ENCODE data around the gene MYO1A.
A peak's percentile ranks its signal among the peaks of the same experiment; 100 is the strongest.

MYO1A gene

GRCh38 chr12:57012600-57013465 is 37.1 kb downstream of the MYO1A start:
- DNase-seq, result no peak

GRCh38 chr12:57011438-57012424 is 38.2 kb downstream of the MYO1A start:
- no peak for DNase-seq

- no peak for DNase-seq
These were observed 39.2 kb downstream of the MYO1A start for GRCh38 chr12:57010627-57011247.

GRCh38 chr12:57009949-57010626 is 39.8 kb downstream of the MYO1A start:
- DNase-seq, result no peak

DNA sequence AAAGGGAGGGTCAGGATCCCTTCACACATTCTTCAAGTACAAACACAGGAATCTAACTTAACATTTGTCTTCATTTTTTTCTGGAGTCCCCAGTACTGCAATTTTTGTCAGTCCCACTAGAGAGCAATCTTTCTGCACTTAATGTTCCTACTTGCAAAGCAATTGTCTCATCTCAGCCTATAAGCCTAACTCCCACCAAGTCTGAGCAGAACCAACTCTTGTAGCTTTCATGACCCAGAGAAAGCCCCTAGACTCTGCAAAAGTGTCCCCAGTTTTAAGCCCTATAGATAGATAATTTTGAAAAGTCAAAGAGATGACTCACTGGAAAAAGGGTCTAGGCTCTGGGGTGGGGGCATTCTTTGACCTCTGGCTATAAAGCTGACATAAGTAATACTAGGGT is 41.8 kb downstream of the MYO1A start:
- peak; percentile 3 for DNase-seq

DNA sequence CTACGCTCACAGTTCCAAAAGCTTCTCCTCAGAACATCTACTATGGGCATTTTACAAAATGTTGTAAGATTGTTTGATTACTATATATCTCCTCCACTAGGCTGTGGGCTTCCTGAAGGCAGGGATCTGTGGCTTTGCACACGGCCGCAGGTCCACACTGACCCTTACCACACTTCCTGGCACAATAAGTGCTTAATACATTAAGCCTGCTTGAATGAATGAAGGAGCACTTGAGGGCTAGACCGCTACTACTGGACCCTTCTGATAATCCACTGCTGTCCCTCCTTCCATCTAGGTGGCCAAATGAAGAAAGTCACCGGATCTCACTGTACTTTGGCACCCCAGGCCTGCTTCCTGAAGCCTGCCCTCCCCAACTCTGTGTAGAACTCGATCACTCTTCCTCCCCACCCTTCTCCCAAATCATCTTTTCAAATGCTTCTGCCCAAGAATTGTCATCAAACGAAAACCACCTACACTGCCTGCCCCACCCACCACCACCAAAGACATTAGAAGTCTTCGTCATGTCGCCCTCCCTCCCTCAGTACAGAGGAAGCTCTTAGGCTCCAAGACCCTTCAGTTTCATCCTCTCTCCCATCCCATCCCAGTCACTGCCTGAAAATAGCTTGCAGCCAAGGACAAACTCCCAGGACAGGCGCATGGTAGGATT is 43.0 kb downstream of the MYO1A start:
- DNase-seq, result no peak

- peak; percentile 12 for DNase-seq
These were observed 43.7 kb downstream of the MYO1A start, which contains the start of gene ZBTB39 for GRCh38 chr12:57005980-57006808. Gene ZBTB39 (minus strand): TSS chr12:57006546. CDS start chr12:57004917, 1,629 bp downstream.

DNA sequence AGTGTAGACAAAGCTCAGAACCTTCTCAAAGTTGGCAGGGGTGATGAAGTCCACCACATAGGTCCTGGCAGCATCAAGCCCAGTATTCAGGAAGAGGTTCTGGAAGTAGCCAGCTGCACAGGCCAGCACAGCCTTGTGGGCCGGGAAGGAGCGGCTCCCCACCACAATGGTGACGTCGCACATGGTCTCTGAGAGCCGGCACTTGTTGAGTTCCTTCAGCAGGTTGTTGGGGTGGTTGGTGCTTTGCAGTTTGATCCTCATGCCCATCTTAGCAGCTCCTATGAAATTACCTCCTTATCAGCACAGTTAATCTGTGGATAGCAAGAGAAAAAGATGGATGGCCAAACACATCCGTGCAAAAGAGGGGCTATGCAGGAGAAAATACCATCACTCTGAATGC is 45.3 kb downstream of the MYO1A start:
- DNase-seq, result no peak

GRCh38 chr12:57003395-57003794 is 46.5 kb downstream of the MYO1A start:
- no peak for DNase-seq

DNA sequence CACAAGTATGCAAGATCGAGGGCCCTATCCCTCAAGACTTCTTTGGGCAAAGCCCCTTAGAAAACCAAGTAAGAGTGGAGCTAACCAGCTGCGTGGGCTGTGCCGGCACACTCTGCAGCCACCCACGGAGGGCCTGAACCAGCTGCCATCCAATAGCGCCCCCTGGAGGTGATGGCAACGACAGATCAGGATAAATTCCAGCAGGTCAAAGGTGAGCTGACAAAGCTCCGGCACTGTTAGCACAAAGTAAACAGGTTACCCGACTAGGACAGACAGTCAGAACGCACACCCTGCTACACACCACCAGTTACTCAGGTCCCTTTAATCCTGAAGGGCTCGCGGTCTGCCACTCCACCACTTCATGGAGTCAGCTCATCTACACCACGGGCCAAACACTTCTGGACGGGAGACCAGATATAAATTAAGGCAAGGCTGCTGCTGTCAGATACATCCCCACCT is 48.5 kb downstream of the MYO1A start:
- DNase-seq, result peak; percentile 3

- no peak for DNase-seq
These were observed 49.5 kb downstream of the MYO1A start for GRCh38 chr12:57000393-57000792.

- no peak for DNase-seq
These were observed 50.5 kb downstream of the MYO1A start for GRCh38 chr12:56999456-56999855.

GRCh38 chr12:56998981-56999380 is 50.9 kb downstream of the MYO1A start:
- DNase-seq, result no peak

- DNase-seq, result no peak
These were observed 51.6 kb downstream of the MYO1A start for GRCh38 chr12:56998316-56998715.

- DNase-seq, result no peak
These were observed 53.0 kb downstream of the MYO1A start for GRCh38 chr12:56996793-56997545.

GRCh38 chr12:56995930-56996496 is 53.9 kb downstream of the MYO1A start:
- DNase-seq, result no peak

GRCh38 chr12:56995201-56995929 is 54.6 kb downstream of the MYO1A start:
- DNase-seq, result no peak

DNA sequence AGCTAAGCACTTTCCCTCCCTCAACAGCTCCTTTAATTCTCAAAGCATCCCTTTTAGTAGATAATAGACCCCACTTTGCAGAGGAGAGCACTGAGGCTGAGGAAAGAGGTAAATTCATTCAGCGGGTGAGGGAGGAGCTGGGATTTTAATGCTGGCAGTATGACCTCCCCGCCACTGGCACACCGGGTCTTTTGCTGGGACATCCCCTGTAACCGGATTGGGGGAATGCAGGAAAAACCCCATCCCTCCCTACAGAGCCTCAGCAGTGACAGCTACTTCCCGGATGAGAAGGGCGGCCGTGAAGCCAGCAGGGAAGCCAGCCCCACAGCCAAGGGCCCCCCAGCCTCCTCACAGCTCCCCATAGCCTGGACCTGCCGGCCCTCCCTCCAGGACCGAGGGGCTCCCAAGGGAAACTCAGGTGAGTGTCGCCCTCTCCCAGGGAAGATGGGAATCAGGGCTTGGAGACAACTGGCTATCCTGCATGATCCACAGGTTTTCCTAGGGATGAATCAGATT is 55.6 kb downstream of the MYO1A start:
- no peak for DNase-seq

- DNase-seq, result no peak
These were observed 56.6 kb downstream of the MYO1A start for GRCh38 chr12:56993346-56993745.
